Ascending aorta (tissue), 2 donors: ENCODE measurements around the gene PFDN5. TPM values are rescaled to one million over a fixed set of nuclear protein-coding genes. Genes with fewer than 3 reads are reported as not detected.

ENCODE experiments used
- DNase-seq, 2 donors: peaks; one replicate each; pipeline ENCODE4 v3.0.0-alpha.2; 2019; ENCODE audit warnings: low spot score in 2 of 2
- H3K27ac ChIP-seq, 2 donors: fragments of 200-600 bp; sonication (generic); one replicate each; pipeline ENCODE4 v1.5.1; 2016 to 2017; ENCODE audit warnings: mild to moderate bottlenecking in 1 of 2
- H3K27me3 ChIP-seq: fragments of 200-600 bp; sonication (generic); one replicate; pipeline ENCODE4 v1.5.1; 2017
- H3K36me3 ChIP-seq, 2 donors: fragments of 200-600 bp; sonication (generic); one replicate each; pipeline ENCODE4 v1.5.1; 2016
- H3K4me1 ChIP-seq, 2 donors: fragments of 200-600 bp; sonication (generic); one replicate each; pipeline ENCODE4 v1.5.1; 2016 to 2017; ENCODE audit warnings: mild to moderate bottlenecking in 1 of 2
- H3K4me3 ChIP-seq, 2 donors: fragments of 200-600 bp; sonication (generic); one replicate each; pipeline ENCODE4 v1.5.1; 2016 to 2017; ENCODE audit warnings: mild to moderate bottlenecking in 1 of 2
- H3K9me3 ChIP-seq, 2 donors: fragments of 200-600 bp; sonication (generic); one replicate each; pipeline ENCODE4 v1.5.1; 2016
- intact Hi-C: fragments of 100-400 bp; cut with DNase I; formaldehyde crosslinking; loops from one replicate; pipeline ENCODE4 v1.15.1; 2023
- total RNA-seq: library from RNA; depleted of rRNA; stranded (reverse); fragments of >200 nt; gene quantifications from one replicate; pipeline ENCODE4 v1.1.0, GENCODE V29; 2016
- TF ChIP-seq, protein P1 (sequence below), 3 experiments: fragments of 200-600 bp in 2 of 3; fragments of 450-650 bp in 1 of 3; sonication (generic) in 2 of 3; IDR thresholded peaks; one replicate each; pipeline ENCODE4 v1.5.1; 2016 to 2019; ENCODE audit warnings: antibody characterized with exemption in 3 of 3, mild to moderate bottlenecking in 1 of 3, moderate library complexity in 1 of 3

PFDN5 gene
- total RNA-seq, 1 donor from 2014 or later, result 187 TPM

- no peaks in the 10 kb centered on the region for H3K27me3 ChIP-seq
- no peaks in the 10 kb centered on the region for H3K4me1 ChIP-seq
- intact Hi-C loops, result no loop called here
- no peak overlapping the region for H3K4me3 ChIP-seq
- peaks cover 62 to 79% of the 10 kb centered on the region in 2 donors for H3K36me3 ChIP-seq
- H3K9me3 ChIP-seq, result no peaks in the 10 kb centered on the region
- no peak overlapping the region for H3K27ac ChIP-seq
- TF ChIP-seq, protein P1, sequence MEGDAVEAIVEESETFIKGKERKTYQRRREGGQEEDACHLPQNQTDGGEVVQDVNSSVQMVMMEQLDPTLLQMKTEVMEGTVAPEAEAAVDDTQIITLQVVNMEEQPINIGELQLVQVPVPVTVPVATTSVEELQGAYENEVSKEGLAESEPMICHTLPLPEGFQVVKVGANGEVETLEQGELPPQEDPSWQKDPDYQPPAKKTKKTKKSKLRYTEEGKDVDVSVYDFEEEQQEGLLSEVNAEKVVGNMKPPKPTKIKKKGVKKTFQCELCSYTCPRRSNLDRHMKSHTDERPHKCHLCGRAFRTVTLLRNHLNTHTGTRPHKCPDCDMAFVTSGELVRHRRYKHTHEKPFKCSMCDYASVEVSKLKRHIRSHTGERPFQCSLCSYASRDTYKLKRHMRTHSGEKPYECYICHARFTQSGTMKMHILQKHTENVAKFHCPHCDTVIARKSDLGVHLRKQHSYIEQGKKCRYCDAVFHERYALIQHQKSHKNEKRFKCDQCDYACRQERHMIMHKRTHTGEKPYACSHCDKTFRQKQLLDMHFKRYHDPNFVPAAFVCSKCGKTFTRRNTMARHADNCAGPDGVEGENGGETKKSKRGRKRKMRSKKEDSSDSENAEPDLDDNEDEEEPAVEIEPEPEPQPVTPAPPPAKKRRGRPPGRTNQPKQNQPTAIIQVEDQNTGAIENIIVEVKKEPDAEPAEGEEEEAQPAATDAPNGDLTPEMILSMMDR (IDR thresholded peaks at IDR 0.05), result no peak
- DNase-seq, result no peak
Observed at GRCh38 chr12:53306826-53307225, 11.5 kb downstream of the PFDN5 start.

- no peak for DNase-seq
- intact Hi-C loops, result no loop called here
- H3K4me3 ChIP-seq, result no peak overlapping the region
- TF ChIP-seq, protein P1 (IDR thresholded peaks at IDR 0.05), result no peak
- H3K9me3 ChIP-seq, result no peaks in the 10 kb centered on the region
- no peak overlapping the region for H3K27ac ChIP-seq
- H3K36me3 ChIP-seq, result peaks cover 57 to 65% of the 10 kb centered on the region in 2 donors
- H3K27me3 ChIP-seq, result no peaks in the 10 kb centered on the region
- H3K4me1 ChIP-seq, result no peaks in the 10 kb centered on the region
Observed at GRCh38 chr12:53308276-53308675, 12.9 kb downstream of the PFDN5 start.

DNA sequence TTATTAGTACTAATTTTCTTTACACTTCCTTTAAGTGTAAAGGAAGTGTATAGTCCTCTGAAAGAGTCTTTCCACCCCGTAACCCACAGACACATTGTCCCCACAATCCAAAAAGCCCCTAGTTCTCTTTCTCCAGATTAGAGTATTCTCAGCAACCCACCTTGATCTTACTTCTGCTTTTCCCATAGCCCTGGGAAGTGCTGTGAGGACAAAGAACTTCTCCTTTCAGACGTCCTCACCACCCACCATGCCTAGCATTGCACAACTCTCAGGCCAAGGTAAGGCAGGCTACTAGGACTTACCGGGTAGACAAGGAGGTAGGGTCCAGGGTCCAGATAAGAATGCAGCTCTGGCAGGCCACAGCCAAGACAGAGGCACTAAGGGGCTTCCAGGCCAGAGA is 18.7 kb downstream of the PFDN5 start:
- TF ChIP-seq, protein P1 (IDR thresholded peaks at IDR 0.05), result no peak
- H3K36me3 ChIP-seq, result peaks cover 46 to 50% of the 10 kb centered on the region in 2 donors

DNA sequence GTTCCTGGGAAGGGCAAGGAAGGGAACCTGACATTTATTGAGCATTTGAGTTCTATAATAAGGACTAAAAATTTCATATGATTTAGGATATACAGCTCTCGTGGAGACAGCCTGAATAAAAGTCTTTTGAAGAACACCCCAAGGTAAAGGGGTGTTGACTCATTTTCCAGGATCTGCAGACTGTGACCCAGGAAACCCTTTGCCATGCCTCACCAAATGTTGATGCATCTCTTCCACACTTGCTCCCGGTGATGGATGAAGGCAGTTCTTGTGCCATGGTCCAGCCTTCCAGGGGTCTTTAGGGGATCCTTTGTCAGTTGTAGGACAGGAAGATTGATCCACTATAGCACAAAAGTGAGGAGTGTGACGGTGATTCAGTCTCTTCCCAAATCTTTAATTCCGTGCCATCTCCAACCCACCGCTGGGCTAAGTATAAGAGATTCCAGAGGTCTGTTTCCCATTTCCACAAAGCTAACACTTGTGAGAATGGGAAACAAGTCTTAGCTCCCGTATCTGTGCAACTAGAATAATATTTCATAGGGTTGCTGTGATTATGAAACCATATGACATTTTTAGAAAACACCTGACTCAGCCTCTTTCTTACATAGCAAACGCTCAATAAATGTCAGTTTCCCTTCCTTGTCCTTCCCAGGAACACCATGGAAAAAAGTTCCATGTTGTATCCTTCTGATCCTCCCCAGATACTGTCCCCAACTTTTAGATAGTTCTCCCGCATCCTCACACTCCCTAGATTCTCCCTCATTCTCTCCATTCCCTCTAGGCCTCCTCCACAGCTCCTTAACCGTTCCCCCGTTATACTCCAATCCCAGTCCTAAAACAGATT is 25.2 kb downstream of the PFDN5 start:
- Histone ChIP-seq H3K9me3 (no peaks in the 10 kb centered on the region), H3K27me3 (no peaks in the 10 kb centered on the region), H3K4me1 (peaks cover 4 to 25% of the 10 kb centered on the region in 2 donors), H3K27ac (peak overlapping the region; percentile 84 to 87), H3K4me3 (peak overlapping the region; percentile 65 to 67), H3K36me3 (peaks cover 12% of the 10 kb centered on the region in 2 donors)
- no peak for DNase-seq
- TF ChIP-seq, protein P1 (IDR thresholded peaks at IDR 0.05), result no peak
- intact Hi-C loops, result loop anchor here (1.0 to 2.0 kb wide), 3 partner anchors 21 to 184 kb away; partner anchors contain the start of genes MYG1 and PFDN5

More for the DNA sequence above, 18.7 kb downstream of the PFDN5 start:
- no peaks in the 10 kb centered on the region for H3K27me3 ChIP-seq
- no peak overlapping the region for H3K4me3 ChIP-seq
- no peak overlapping the region for H3K27ac ChIP-seq
- no peaks in the 10 kb centered on the region for H3K9me3 ChIP-seq
- DNase-seq, result no peak
- no peaks in the 10 kb centered on the region for H3K4me1 ChIP-seq
- intact Hi-C loops, result no loop called here

GRCh38 chr12:53324113-53324778 is 28.9 kb downstream of the PFDN5 start:
- TF ChIP-seq, protein P1 (IDR thresholded peaks at IDR 0.05), result no peak
- no peak for DNase-seq
- intact Hi-C loops, result loop anchor here (1.0 to 2.0 kb wide), 2 partner anchors 21 to 55 kb away; no protein-coding TSS in a partner anchor
- peak overlapping the region; percentile 72 to 79 for H3K4me3 ChIP-seq
- no peaks in the 10 kb centered on the region for H3K36me3 ChIP-seq
- peak overlapping the region; percentile 88 to 90 for H3K27ac ChIP-seq
- H3K9me3 ChIP-seq, result no peaks in the 10 kb centered on the region
- peaks cover 4 to 30% of the 10 kb centered on the region in 2 donors for H3K4me1 ChIP-seq
- no peaks in the 10 kb centered on the region for H3K27me3 ChIP-seq
